Adrenal gland (tissue), 12 donors: ENCODE data around the gene NR1H2. TPM values are rescaled to one million over a fixed set of nuclear protein-coding genes. Genes with fewer than 3 reads are reported as not detected.

ENCODE experiments used
- DNase-seq, 7 donors: peaks; one replicate each; pipeline ENCODE4 v3.0.0-alpha.2; 2019 to 2020
- H3K27ac ChIP-seq, 5 donors: fragments of 200-600 bp; sonication (generic) in 4 of 5; 1 replicate in 3 of 5; 2 replicates in 2 of 5; pipeline versions ENCODE4 v1.5.1 to v1.8.0; 2016 to 2020; ENCODE audit warnings: mild to moderate bottlenecking in 1 of 5
- H3K27me3 ChIP-seq: fragments of 200-600 bp; 2 replicates; pipeline ENCODE4 v1.8.0; 2021
- H3K36me3 ChIP-seq, 2 donors: fragments of 200-600 bp; replicated peaks in 1 of 2; 1 replicate in 1 of 2; 2 replicates in 1 of 2; pipeline versions ENCODE4 v1.5.1 to v1.8.0; 2018 to 2022
- H3K4me1 ChIP-seq, 2 donors: fragments of 200-600 bp; replicated peaks in 1 of 2; 1 replicate in 1 of 2; 2 replicates in 1 of 2; pipeline versions ENCODE4 v1.5.1 to v1.8.0; 2018 to 2021
- H3K4me3 ChIP-seq, 4 donors: fragments of 200-600 bp; sonication (generic) in 3 of 4; one replicate each; pipeline ENCODE4 v1.5.1; 2016 to 2018
- H3K9me3 ChIP-seq, 3 donors: fragments of 200-600 bp; sonication (generic) in 1 of 3; replicated peaks in 1 of 3; 1 replicate in 2 of 3; 2 replicates in 1 of 3; pipeline versions ENCODE4 v1.5.1 to v1.8.0; 2016 to 2021
- POLR2A ChIP-seq, 2 donors: fragments of 450-650 bp; IDR thresholded peaks; one replicate each; pipeline ENCODE4 v1.6.1; 2017; ENCODE audit warnings: antibody characterized with exemption in 2 of 2, mild to moderate bottlenecking in 2 of 2, moderate library complexity in 1 of 2
- WGBS, 4 donors: extraction: QIAGEN DNeasy Blood & Tissue Kit in 2 of 4; methylation state at CpG; one replicate each; pipeline versions ENCODE4 v1.1.5 to v1.1.7; 2013 to 2017; 5-methylcytosine and 5-hydroxymethylcytosine counted together
- intact Hi-C, 2 donors: fragments of 100-400 bp; cut with DNase I; formaldehyde crosslinking; loops; one replicate each; pipeline versions ENCODE4 v1.14.1 to v1.15.0; 2022 to 2023
- polyA plus RNA-seq, 3 donors: library from polyadenylated mRNA; stranded (reverse); fragments of 200-250 nt in 2 of 3; fragments of 350-450 nt in 1 of 3; fragmentation: Illumina TruSeq in 1 of 3; extraction: RNeasy Lipid Tissue Mini Kit (QIAGEN cat#74804) in 1 of 3; gene quantifications; one replicate each; pipeline ENCODE4 v1.2.3, GENCODE V29; 2013 to 2014
- total RNA-seq, 9 donors: library from RNA; depleted of rRNA in 4 of 9; stranded (reverse); fragments of >200 nt in 4 of 9; fragments of 120-200 nt in 1 of 9; fragmentation: NEBNext Ultra II Directional in 1 of 9; extraction: Animal tissue kit (Norgen Biotek cat#: 25700) in 1 of 9; gene quantifications; one replicate each; pipeline versions ENCODE4 v1.1.0 to v1.2.4, GENCODE V29; 2013 to 2023
- TF ChIP-seq, protein P1 (sequence below), 6 experiments: fragments of 450-650 bp in 4 of 6; fragments of 200-600 bp in 2 of 6; sonication (generic) in 1 of 6; IDR thresholded peaks; 1 replicate in 5 of 6; 2 replicates in 1 of 6; pipeline versions ENCODE4 v1.5.1 to v1.8.0; 2016 to 2021; ENCODE audit warnings: antibody characterized with exemption in 6 of 6, mild to moderate bottlenecking in 2 of 6, moderate library complexity in 1 of 6
- donor health status: healthy with polysubstance abuse.
- donor health status: Bipolar disorder and iron deficiency.
- donor health status: DM: yes; HTN: yes; CAD: no.
- donor health status: DM: no; HTN: no; CAD: no.
- donor health status: DM: no; HTN: no; CAD: no.
- donor health status: DM: yes; HTN: yes; CAD: no.

The NR1H2 gene
- total and polyA plus RNA-seq, 12 donors: 16.5 to 148 (median 99.3) TPM

DNA sequence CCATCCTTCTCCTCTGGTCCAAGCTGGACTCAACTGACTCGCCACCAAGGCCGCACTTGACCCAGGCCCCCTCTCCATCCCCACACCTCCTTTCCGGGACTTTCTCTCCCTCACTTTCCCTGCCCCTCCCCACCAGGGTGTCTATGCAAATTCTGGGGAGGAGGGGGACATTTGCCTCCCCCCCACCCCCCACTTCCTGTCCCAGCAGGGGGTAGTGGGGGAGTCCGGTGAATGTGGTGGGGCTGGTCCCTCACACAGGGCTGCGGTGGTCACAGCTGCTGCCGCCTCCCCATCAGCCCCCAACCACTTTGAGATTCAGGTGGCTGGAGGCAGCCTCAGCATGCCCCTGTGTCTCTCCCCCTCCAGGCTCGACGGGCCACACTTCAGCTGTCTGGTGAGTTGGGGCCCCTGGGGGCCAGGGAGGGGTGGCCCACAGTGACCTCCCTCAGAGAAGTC lies 43.4 kb downstream of the NR1H2 start:
- TF ChIP-seq, protein P1, sequence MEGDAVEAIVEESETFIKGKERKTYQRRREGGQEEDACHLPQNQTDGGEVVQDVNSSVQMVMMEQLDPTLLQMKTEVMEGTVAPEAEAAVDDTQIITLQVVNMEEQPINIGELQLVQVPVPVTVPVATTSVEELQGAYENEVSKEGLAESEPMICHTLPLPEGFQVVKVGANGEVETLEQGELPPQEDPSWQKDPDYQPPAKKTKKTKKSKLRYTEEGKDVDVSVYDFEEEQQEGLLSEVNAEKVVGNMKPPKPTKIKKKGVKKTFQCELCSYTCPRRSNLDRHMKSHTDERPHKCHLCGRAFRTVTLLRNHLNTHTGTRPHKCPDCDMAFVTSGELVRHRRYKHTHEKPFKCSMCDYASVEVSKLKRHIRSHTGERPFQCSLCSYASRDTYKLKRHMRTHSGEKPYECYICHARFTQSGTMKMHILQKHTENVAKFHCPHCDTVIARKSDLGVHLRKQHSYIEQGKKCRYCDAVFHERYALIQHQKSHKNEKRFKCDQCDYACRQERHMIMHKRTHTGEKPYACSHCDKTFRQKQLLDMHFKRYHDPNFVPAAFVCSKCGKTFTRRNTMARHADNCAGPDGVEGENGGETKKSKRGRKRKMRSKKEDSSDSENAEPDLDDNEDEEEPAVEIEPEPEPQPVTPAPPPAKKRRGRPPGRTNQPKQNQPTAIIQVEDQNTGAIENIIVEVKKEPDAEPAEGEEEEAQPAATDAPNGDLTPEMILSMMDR (IDR thresholded peaks at IDR 0.05): no peak
- no peak for TF ChIP-seq POLR2A (IDR thresholded peaks at IDR 0.05)
- intact Hi-C loops: loop anchor here in 1 of 2 donors (5.0 kb wide), 1 partner anchor 52 kb away; the partner anchor contains the start of gene NAPSA
- no peaks in the 10 kb centered on the region for H3K4me1 ChIP-seq
- no peak overlapping the region for H3K27ac ChIP-seq
- DNase-seq: no peak
- H3K36me3 ChIP-seq: no peaks in the 10 kb centered on the region
- H3K27me3 ChIP-seq: peaks cover 30% of the 10 kb centered on the region
- 9 to 25% (median 13%) methylated on average over 3 to 8 of the region's 8 CpGs for WGBS, 4 donors
- no peaks in the 10 kb centered on the region for H3K9me3 ChIP-seq
- no peak overlapping the region for H3K4me3 ChIP-seq

DNA sequence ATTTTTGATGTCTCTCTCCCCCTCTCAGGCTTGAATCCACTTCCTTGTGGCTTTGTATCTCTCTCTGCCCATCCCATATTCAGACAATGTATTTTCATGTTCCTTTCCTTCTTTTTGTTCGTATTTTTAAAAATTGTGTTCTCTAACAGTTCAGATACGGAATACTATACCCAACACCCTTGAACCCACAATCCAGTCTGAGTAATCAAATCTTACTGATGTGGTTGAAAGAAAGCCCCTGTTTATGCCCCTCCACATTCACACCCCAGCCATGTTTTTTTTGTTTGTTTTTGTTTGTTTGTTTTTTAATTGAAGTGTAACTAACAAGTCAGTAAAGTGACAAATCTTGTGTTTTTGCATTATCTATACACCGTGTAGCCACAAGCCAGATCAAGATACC lies 43.9 kb downstream of the NR1H2 start:
- no peaks in the 10 kb centered on the region for H3K4me1 ChIP-seq
- H3K9me3 ChIP-seq: no peaks in the 10 kb centered on the region
- no peak overlapping the region for H3K27ac ChIP-seq
- no peak overlapping the region for H3K4me3 ChIP-seq
- 30 to 42% (median 35%) methylated on average over 3 of the region's 3 CpGs for WGBS, 4 donors
- DNase-seq: no peak
- no peak for TF ChIP-seq POLR2A (IDR thresholded peaks at IDR 0.05)
- TF ChIP-seq, protein P1 (IDR thresholded peaks at IDR 0.05): no peak
- H3K27me3 ChIP-seq: peaks cover 30% of the 10 kb centered on the region
- intact Hi-C loops: no loop called here
- no peaks in the 10 kb centered on the region for H3K36me3 ChIP-seq

DNA sequence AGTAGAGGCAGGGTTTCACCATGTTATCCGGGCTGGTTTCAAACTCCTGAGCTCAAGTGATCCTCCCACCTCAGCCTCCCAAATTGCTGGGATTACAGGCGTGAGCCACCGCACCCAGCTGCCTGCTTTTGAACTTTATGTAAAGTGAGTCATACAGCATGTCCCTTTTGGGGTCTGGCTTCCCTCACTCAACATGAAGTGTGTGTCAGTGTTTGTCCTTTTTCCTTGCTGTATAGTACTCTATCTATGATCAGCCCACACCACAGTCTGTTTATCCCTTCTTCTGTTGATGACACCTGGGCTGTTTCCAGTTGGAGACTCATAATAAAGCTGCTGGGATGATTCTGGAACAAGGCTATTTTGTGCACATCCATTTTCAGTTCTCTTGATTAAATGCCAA lies 44.6 kb downstream of the NR1H2 start:
- peaks cover 30% of the 10 kb centered on the region for H3K27me3 ChIP-seq
- no peak for TF ChIP-seq POLR2A (IDR thresholded peaks at IDR 0.05)
- TF ChIP-seq, protein P1 (IDR thresholded peaks at IDR 0.05): no peak
- H3K4me3 ChIP-seq: no peak overlapping the region
- no peaks in the 10 kb centered on the region for H3K9me3 ChIP-seq
- H3K36me3 ChIP-seq: no peaks in the 10 kb centered on the region
- DNase-seq: no peak
- no peaks in the 10 kb centered on the region for H3K4me1 ChIP-seq
- 57 to 77% (median 71%) methylated on average over 3 of the region's 3 CpGs for WGBS, 4 donors
- H3K27ac ChIP-seq: no peak overlapping the region
- intact Hi-C loops: no loop called here

DNA sequence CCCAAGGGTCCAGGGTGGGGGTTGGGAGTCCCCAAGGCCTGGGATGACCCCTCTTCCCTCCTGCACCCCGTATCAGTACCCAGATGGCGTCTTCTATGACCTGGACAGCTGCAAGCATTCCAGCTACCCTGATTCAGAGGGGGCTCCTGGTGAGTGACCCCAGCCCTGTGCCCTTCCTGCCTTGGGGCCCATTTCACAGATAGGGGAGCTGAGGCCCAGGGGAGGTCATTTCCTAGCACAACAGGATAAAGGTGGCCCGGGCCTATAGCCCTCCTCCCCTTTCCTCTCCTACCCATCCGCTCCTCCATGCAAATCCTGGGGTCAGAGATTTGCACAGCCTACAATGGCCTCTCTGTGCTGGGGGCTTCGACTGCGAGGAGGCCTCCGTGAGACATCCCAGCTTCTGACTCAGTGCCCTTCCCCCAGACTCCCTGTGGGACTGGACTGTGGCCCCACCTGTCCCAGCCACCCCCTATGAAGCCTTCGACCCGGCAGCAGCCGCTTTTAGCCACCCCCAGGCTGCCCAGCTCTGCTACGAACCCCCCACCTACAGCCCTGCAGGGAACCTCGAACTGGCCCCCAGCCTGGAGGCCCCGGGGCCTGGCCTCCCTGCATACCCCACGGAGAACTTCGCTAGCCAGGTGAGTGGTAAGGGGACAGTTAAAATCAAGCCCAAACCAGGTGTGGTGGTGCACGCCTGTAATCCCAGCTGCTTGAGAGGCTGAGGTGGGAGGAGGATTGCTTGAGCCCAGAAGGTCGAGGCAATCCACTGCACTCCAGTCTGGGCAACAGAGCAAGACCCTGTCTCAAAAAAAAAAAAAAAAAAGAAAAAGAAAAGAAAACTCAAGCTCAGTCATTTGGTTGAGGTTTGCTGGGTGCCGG lies 46.4 kb downstream of the NR1H2 start:
- H3K4me1 ChIP-seq: no peaks in the 10 kb centered on the region
- no peaks in the 10 kb centered on the region for H3K36me3 ChIP-seq
- WGBS, 4 donors: 77 to 85% (median 80%) methylated on average over 13 to 18 of the region's 18 CpGs
- TF ChIP-seq POLR2A (IDR thresholded peaks at IDR 0.05): no peak
- TF ChIP-seq, protein P1 (IDR thresholded peaks at IDR 0.05): no peak
- H3K4me3 ChIP-seq: no peak overlapping the region
- no peak overlapping the region for H3K27ac ChIP-seq
- intact Hi-C loops: no loop called here
- H3K27me3 ChIP-seq: peaks cover 25% of the 10 kb centered on the region
- no peak for DNase-seq
- H3K9me3 ChIP-seq: no peaks in the 10 kb centered on the region
